ENCODE measurements around the gene SLC35F6. TPM values are rescaled to one million over a fixed set of nuclear protein-coding genes. Genes with fewer than 3 reads are reported as not detected.

The SLC35F6 gene
- total and polyA plus RNA-seq, 2 donors (not counting 3 experiments of a cell fraction or from before 2014, with no cell fraction given): 34.6 to 39.8 TPM

- no TSS peak for BruUV-seq (replicated peaks)
- POLR2A ChIA-PET: no interaction called here
- H3K4me1 ChIP-seq (ENCODE audit: control insufficient read depth, extremely low read depth, insufficient read depth, low read length): peaks cover 4% of the 10 kb centered on the region
Measured at GRCh38 chr2:26721115-26722032, 42.7 kb upstream of the SLC35F6 start.

More at GRCh38 chr2:26721115-26722032, 42.7 kb upstream of the SLC35F6 start:
- Histone ChIP-seq H3K79me2 (ENCODE audit: control insufficient read depth, insufficient read depth, low read length) (no peaks in the 10 kb centered on the region), H3K27me3 (ENCODE audit: control insufficient read depth in 2 of 2, insufficient read depth in 2 of 2, low read length in 2 of 2) (no peaks in the 10 kb centered on the region), H2AFZ (ENCODE audit: low read depth, low read length) (no peak overlapping the region), H3K36me3 (ENCODE audit: control insufficient read depth in 2 of 2, extremely low read depth in 1 of 2, insufficient read depth in 2 of 2, low read length in 2 of 2) (no peaks in the 10 kb centered on the region), H3K9me3 (replicated peaks; ENCODE audit: control insufficient read depth, insufficient read depth, low read length) (no peaks in the 10 kb centered on the region), H3K9me1 (replicated peaks; ENCODE audit: control insufficient read depth, extremely low read depth, insufficient read depth, low read length) (no peaks in the 10 kb centered on the region), H3K4me2 (ENCODE audit: insufficient read depth, low read length) (no peak overlapping the region), H3K9ac (replicated peaks; ENCODE audit: extremely low read depth, insufficient read depth, low read length) (no peak overlapping the region), H3K4me3 (replicated peaks in 1 of 3; ENCODE audit: insufficient read depth in 1 of 3, low read depth in 1 of 3, low read length in 3 of 3) (no peak overlapping the region), H4K20me1 (replicated peaks; ENCODE audit: control insufficient read depth, extremely low read depth, insufficient read depth, low read length) (no peaks in the 10 kb centered on the region), H3K27ac (ENCODE audit: insufficient read depth, low read depth, low read length) (no peak overlapping the region)
- dilution Hi-C loops (cut with MboI; ENCODE audit: extremely low pct_ligation_motif_present, low sequenced_read_pairs) (no loop called here), intact Hi-C loops (cut with micrococcal nuclease) (no loop called here)
- CTCF ChIA-PET: interaction anchor here (0.9 to 1.7 kb wide), 4 partner anchors 11 to 24 kb away, joined by 3 to 4 read pairs (median 4); no protein-coding TSS in a partner anchor
- DNase-seq (ENCODE audit: low read depth, low spot score) (no peak), FAIRE-seq (no peak)
- TF ChIP-seq FOS (IDR thresholded peaks at IDR 0.05; ENCODE audit: borderline replicate concordance, insufficient read depth, low read length): no peak
- TF ChIP-seq MYC (IDR thresholded peaks at IDR 0.05; ENCODE audit: low read depth, low read length): no peak
- TF ChIP-seq, protein P1, sequence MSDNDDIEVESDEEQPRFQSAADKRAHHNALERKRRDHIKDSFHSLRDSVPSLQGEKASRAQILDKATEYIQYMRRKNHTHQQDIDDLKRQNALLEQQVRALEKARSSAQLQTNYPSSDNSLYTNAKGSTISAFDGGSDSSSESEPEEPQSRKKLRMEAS (IDR thresholded peaks at IDR 0.05; ENCODE audit: insufficient read depth, insufficient read length): no peak
- no peak for TF ChIP-seq EZH2 (IDR thresholded peaks at IDR 0.05; ENCODE audit: borderline replicate concordance, low read depth, low read length, severe bottlenecking)
- no peak for TF ChIP-seq POLR2A (IDR thresholded peaks at IDR 0.05; ENCODE audit: low read depth, low read length)
- TF ChIP-seq GATA2 (IDR thresholded peaks at IDR 0.05; ENCODE audit: insufficient read depth, insufficient read length, low read depth, low read length): no peak
- no peak for TF ChIP-seq POLR2AphosphoS5 (IDR thresholded peaks at IDR 0.05; ENCODE audit: insufficient read depth, low read depth, low read length)
- no peak for TF ChIP-seq CTCF (IDR thresholded peaks at IDR 0.05; ENCODE audit: extremely low read depth in 1 of 2, insufficient read depth in 1 of 2, low read depth in 1 of 2, low read length in 2 of 2)
- no peak for TF ChIP-seq JUN (IDR thresholded peaks at IDR 0.05; ENCODE audit: borderline replicate concordance, insufficient read depth, insufficient read length, low read depth)

Measured in endothelial cell of umbilical vein (primary cell).